Measurements from ENCODE around the gene ASCC3. TPM values are rescaled to one million over a fixed set of nuclear protein-coding genes. Genes with fewer than 3 reads are reported as not detected.

ASCC3 gene
- total and polyA plus RNA-seq, 2 of the 4 experiments (the other 2 are of a cell fraction): 25.8 to 104 TPM

DNA sequence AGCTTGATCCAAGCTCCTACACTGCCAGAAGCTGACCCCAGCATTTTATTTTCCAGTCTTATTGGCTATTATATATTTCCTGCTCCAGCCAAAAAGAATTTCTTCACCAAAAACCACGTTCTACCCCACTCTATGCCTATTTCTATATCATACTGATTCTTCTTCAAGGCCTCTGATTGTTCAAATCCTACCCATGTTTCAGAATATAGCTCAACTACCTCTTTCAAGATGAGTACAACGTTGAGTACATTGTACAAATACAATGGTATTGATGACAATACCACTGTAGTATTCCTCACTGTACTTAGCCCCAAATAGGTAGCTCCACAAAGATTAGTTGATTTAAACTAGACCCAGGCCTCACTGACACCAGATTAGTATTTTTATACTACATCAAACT is 31.0 kb downstream of the ASCC3 start:
- Histone ChIP-seq H2BK120ac (ENCODE audit: low read depth, low read length) (no peak overlapping the region), H3K4me3 (ENCODE audit: insufficient read depth, low read depth, low read length) (no peak overlapping the region), H3K9me3 (ENCODE audit: control insufficient read depth, insufficient read depth, low read length) (no peaks in the 10 kb centered on the region), H3K14ac (replicated peaks; ENCODE audit: low read depth, low read length) (no peak overlapping the region), H2BK20ac (ENCODE audit: low read depth, low read length) (no peak overlapping the region), H3K23ac (ENCODE audit: low read depth, low read length) (no peak overlapping the region), H3K27me3 (ENCODE audit: control insufficient read depth, insufficient read depth, low read length) (no peaks in the 10 kb centered on the region), H3K27ac (ENCODE audit: insufficient read depth, low read length) (no peak overlapping the region), H3K79me1 (ENCODE audit: low read depth in 1 of 2, low read length in 2 of 2) (peaks cover 3 to 20% of the 10 kb centered on the region in 2 experiments; a peak in 2 of 4 replicates), H2BK5ac (ENCODE audit: low read depth, low read length, poor library complexity, severe bottlenecking) (no peak overlapping the region), H4K8ac (ENCODE audit: low read depth in 2 of 2, low read length in 2 of 2) (no peak overlapping the region), H4K20me1 (ENCODE audit: insufficient read depth, low read length) (peaks cover 7% of the 10 kb centered on the region; the same call in 1 of the 2 replicates), H3K18ac (ENCODE audit: low read depth, low read length) (no peak overlapping the region), H3K36me3 (ENCODE audit: control insufficient read depth, insufficient read depth, low read length) (peaks cover 10% of the 10 kb centered on the region), H4K91ac (ENCODE audit: insufficient read depth, low read depth, low read length) (no peak overlapping the region), H3K4me1 (ENCODE audit: control insufficient read depth, insufficient read depth, low read length) (peaks cover 3% of the 10 kb centered on the region), H3K4ac (ENCODE audit: low read depth, low read length) (no peak overlapping the region), H3K4me2 (ENCODE audit: low read depth, low read length) (no peak overlapping the region), H2BK15ac (ENCODE audit: low read depth, low read length) (no peak overlapping the region), H2AK5ac (ENCODE audit: low read depth, low read length) (no peak overlapping the region), H4K5ac (ENCODE audit: low read depth, low read length) (no peak overlapping the region), H2AK9ac (replicated peaks; ENCODE audit: low read depth, low read length, poor library complexity) (no peak overlapping the region), H2AFZ (replicated peaks; ENCODE audit: low read length, poor library complexity) (no peak overlapping the region), H3K56ac (ENCODE audit: extremely low read depth, insufficient read depth, low read length) (no peak overlapping the region), H3K9me1 (ENCODE audit: insufficient read depth, low read length) (0 out of 2 replicates have a peak, but pooled peaks cover 2% of the 10 kb centered on the region), H3K9ac (ENCODE audit: low read depth, low read length) (no peak overlapping the region)
- no peak for ATAC-seq (ENCODE audit: low read depth)
- DNase-seq: no peak
- ChIA-PET POLR2A (ENCODE audit: unreplicated experiment) (no interaction called here), CTCF (no interaction called here)
- no TSS peak for BruUV-seq (replicated peaks)
- dilution Hi-C loops (cut with HindIII; ENCODE audit: low sequenced_read_pairs, unreplicated experiment): no loop called here
- intact Hi-C loops (cut with micrococcal nuclease): no loop called here
- 80% methylated on average over 1 of the region's 2 CpGs; no CpG with 5 or more reads in 1 of the 2 experiments for WGBS, 2 experiments (ENCODE audit: extremely low coverage in 2 of 2, insufficient read length in 1 of 2)
- in situ Hi-C loops (cut with MboI; ENCODE audit: low sequenced_read_pairs): no loop called here
- TF ChIP-seq CEBPB (IDR thresholded peaks at IDR 0.05; ENCODE audit: low read depth, low read length) (no peak), BHLHE40 (IDR thresholded peaks at IDR 0.05; ENCODE audit: low read depth, low read length) (no peak), USF2 (IDR thresholded peaks at IDR 0.05; ENCODE audit: low read depth, low read length) (no peak), NFE2L2 (IDR thresholded peaks at IDR 0.05; ENCODE audit: low read depth, low read length) (no peak), RFX5 (IDR thresholded peaks at IDR 0.05; ENCODE audit: low read depth, low read length) (no peak), SMC3 (IDR thresholded peaks at IDR 0.05; ENCODE audit: low read depth, low read length) (no peak), RCOR1 (IDR thresholded peaks at IDR 0.05; ENCODE audit: insufficient replicate concordance, low read length) (no peak), POLR2A (IDR thresholded peaks at IDR 0.05; ENCODE audit: low read depth, low read length) (no peak), CHD1 (IDR thresholded peaks at IDR 0.05; ENCODE audit: low read depth, low read length) (no peak), ELK1 (IDR thresholded peaks at IDR 0.05; ENCODE audit: borderline replicate concordance, low read depth, low read length) (no peak), MAFK (IDR thresholded peaks at IDR 0.05; ENCODE audit: low read depth, low read length) (no peak)
- TF ChIP-seq, protein P1, sequence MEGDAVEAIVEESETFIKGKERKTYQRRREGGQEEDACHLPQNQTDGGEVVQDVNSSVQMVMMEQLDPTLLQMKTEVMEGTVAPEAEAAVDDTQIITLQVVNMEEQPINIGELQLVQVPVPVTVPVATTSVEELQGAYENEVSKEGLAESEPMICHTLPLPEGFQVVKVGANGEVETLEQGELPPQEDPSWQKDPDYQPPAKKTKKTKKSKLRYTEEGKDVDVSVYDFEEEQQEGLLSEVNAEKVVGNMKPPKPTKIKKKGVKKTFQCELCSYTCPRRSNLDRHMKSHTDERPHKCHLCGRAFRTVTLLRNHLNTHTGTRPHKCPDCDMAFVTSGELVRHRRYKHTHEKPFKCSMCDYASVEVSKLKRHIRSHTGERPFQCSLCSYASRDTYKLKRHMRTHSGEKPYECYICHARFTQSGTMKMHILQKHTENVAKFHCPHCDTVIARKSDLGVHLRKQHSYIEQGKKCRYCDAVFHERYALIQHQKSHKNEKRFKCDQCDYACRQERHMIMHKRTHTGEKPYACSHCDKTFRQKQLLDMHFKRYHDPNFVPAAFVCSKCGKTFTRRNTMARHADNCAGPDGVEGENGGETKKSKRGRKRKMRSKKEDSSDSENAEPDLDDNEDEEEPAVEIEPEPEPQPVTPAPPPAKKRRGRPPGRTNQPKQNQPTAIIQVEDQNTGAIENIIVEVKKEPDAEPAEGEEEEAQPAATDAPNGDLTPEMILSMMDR (conservative IDR thresholded peaks at IDR 0.05; ENCODE audit: low read depth, low read length): no peak
